HG03159 (cell line): ENCODE measurements around the gene FCRL3.

Experiments
- ATAC-seq: cut with Tn5 transposase; IDR thresholded peaks from one replicate; pipeline ENCODE4 v1.9.1; 2021; ENCODE audit warnings: mild to moderate bottlenecking, moderate library complexity; ENCODE audit not compliant: unreplicated experiment

Gene FCRL3

DNA sequence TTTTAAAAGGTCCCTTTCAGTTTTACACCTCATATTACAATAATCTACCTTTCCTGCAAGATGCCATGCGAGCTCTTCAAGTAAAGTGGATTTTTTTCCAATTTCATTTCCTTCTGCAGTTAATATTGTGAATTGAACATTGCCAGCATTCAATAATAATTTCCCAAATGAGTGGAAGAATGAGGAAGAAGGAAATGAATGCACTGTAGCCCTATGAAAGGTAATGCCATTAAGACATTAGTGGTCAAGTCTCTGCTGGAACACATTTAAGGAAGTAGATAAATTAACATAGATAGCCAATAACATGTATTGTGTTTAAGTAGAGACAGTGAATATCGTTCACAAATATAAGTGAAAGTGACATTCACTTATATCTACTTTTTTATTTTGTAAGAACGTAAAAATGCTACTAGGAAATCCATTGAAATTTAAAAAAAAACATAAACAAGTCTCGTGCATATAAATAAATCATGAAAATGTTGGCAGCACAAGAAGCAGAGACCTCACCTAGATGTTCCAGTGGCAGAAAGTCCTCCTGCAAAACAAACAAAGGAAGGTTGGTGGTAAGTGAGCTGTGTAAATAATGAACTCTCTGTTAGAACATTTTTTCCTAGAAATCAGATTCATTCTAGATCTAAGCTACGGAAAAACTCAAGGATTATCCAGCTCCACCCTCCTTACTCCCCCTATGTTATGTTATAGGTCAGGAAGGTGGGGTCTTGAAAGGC lies 17.7 kb downstream of the FCRL3 start:
- ATAC-seq, result no peak

DNA sequence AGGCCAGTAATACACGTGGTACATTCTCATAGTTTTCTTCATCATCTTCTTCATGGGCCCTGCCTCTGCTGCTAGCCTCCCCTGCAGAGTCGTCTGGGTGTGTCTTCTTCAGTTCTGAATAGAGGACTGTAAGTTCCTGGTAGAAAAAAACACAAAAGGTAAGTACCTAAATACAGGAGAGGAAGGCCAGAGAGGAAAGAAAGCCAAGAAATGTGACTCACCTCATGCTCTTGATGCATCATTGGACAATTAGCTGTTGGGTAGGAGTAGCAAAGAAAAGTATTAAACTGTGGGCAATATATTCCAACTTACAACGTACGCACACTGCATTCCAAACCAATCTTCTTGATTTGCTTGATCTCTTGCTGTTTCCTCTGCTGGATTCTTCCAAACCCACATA lies 21.8 kb downstream of the FCRL3 start:
- no peak for ATAC-seq

GRCh38 chr1:157673008-157673407 lies 27.6 kb downstream of the FCRL3 start:
- no peak for ATAC-seq

- ATAC-seq, result no peak
Observed at GRCh38 chr1:157671895-157672294, 28.7 kb downstream of the FCRL3 start.

DNA sequence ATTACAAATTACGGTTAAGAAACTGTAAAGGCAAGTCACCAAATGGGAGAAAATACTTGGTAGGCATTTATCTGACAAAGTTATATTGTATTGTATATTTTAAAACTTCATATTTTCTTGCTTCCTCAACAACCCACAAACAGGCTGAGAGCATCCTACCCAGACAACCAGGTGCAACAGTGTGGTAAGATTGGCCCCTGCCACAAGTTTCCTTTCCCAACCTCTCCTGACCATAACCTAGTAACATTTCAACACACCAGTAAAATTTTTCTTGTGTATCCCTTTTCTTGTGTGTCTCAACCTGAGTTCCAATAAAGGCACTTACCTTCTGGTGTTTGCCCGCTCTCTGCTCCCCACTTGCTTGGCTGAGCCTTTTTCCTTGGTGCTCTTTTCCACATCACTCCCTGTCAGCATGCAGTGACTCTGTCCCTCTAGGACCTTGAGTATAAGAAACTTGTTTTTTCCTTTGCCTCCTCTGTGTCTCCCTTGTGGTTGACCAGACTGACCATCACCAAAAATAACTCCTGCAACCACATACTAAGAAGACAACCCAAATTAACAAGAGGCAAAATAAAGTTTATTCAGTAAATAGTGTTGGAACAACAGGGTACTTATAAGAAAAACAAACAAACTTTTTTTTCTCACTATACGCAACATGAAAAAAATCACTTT lies 40.9 kb downstream of the FCRL3 start:
- no peak for ATAC-seq

DNA sequence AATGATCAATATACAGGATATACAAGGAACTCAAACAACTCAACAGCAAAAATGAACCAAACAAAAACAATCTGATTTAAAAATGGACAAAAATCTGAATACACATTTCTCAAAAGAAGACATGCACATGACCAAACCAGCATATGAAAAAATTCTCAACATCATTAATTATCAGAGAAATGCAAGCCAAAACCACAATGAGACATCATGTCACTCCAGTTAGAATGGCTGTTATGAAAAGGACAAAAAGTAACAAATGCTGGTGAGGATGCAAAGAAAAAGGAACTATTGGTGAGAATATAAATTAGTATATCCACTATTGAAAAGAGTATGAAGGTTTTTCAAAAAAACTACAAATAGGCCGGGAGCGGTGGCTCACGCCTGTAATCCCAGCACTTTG lies 42.0 kb downstream of the FCRL3 start:
- no peak for ATAC-seq

DNA sequence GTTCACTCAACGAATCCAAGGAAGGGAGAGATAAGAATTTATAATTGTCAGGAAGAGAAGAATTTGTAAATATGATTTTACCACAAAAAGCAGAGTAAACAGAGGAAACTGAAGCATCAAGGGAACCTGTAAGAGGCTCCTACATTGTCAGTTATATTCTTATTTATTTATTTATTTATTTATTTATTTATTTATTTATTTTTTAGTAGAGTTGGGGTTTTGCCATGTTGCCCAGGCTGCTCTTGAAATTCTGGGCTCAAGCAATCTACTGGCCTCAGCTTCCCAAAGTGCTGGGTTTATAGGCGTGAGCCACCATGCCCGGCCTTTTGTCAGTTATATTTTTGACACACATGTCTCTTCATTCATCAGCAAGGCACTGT lies 47.1 kb downstream of the FCRL3 start:
- no peak for ATAC-seq

DNA sequence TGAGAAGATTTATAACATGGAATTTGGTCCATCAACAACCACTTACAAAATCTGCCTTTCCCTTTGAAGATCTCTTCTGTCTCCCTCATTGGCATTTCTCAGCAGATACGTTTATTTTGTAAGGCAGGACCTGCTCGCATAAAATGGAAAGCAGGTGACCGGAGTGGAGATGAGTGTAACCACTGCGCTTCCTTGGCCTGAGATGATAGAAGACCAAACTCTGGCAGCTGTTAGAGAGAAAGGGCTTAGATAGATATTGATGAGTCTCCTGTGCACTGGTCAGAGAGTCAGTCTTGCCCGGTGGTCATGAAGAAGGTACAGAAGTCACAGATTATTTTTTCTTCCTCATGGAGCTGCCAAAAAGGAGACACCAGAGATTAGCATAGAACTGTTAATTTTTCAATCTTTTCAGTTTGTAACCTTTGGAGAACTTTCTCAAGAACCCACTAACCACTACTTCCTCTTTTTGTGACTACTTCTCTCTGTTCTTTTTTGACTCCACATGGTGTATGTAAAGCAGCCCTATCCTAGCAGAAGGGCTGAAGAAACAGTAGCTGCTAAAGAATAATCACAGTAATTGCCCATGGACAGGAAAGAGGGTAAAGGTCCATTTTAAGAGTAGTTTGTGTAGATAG lies 47.6 kb downstream of the FCRL3 start:
- peak; percentile 97 for ATAC-seq

DNA sequence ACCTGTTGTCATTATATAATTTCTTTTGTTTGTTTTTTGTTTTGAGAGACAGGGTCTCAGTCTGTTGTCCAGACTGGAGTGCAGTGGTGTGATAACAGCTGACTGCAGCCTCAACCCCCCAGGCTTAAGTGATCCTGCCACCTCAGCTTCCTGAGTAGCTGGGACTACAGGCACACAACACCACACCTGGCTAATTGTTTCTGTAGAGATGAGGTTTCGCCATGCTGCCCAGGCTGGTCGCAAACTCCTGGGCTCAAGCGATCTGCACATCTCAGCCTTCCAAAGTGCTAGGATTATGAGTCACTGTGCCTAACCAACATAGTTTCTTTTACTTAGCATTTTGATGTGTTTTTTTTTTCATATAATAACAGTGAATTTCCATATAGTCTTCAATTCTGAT lies 52.3 kb downstream of the FCRL3 start:
- no peak for ATAC-seq

GRCh38 chr1:157646144-157646543 lies 54.4 kb downstream of the FCRL3 start:
- ATAC-seq, result no peak

DNA sequence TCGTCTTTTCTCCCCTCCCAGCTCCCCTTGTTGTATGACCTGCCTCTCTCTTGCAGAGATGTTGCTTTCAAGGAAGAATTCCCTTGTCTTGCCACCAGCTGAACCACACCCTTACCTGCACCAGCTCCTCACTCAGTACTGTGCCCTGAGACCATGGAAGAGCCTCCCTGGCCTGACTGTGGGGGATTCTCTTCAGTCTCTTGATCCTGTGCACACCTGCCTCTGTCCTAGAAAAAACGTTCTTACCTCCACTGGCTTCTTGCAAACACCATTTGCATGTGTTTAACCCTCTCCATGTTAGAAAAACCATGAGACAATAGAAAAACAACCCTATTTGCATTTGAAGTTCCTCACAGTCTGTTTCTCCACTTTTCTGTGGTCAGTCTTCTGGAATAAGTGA lies 59.4 kb downstream of the FCRL3 start:
- ATAC-seq, result no peak

GRCh38 chr1:157639800-157640199 lies 60.8 kb downstream of the FCRL3 start:
- ATAC-seq, result no peak

DNA sequence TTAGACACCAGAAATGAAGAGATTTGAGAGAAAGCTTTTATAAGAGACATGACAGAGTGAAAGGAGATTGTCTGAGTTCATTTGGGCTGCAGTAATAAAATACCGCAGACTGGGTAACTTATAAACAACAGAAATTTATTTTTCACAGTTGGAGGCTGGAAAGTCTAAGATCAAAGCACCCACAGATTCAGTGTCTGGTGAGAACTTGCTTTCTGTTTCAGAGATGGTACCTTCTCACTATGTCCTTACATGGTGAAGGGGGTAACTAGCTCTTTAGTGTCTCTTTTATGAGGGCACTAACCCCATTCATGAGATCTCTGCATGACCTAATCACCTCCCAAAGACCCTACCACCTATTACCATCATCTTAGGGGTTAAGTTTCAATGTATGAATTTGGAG lies 71.8 kb downstream of the FCRL3 start:
- no peak for ATAC-seq
